ENCODE results near the gene UBE2J1.

DNA sequence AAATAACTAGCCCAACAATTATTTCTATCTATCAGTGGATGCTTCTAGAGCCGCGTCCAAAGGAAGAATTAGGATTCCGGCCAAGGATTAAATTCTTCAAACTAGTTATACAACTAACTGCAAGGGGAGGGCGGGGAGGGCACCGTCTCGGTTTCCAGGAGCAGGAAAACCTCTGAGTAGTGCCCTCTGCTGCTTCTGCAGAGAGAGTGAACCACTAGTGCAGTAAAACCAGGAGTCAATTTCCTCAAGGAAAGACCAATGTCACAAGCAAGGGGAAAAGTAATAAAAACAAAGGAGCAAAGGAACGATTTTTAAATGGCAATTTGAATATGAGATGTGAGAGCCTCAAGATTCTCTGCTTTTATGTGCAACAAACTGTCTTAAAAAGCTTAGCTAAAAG lies 16.5 kb upstream of the UBE2J1 start:
- TF ChIP-seq, protein P1, sequence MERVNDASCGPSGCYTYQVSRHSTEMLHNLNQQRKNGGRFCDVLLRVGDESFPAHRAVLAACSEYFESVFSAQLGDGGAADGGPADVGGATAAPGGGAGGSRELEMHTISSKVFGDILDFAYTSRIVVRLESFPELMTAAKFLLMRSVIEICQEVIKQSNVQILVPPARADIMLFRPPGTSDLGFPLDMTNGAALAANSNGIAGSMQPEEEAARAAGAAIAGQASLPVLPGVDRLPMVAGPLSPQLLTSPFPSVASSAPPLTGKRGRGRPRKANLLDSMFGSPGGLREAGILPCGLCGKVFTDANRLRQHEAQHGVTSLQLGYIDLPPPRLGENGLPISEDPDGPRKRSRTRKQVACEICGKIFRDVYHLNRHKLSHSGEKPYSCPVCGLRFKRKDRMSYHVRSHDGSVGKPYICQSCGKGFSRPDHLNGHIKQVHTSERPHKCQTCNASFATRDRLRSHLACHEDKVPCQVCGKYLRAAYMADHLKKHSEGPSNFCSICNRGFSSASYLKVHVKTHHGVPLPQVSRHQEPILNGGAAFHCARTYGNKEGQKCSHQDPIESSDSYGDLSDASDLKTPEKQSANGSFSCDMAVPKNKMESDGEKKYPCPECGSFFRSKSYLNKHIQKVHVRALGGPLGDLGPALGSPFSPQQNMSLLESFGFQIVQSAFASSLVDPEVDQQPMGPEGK (CRISPR knock-in tag; IDR thresholded peaks at IDR 0.05; ENCODE audit: borderline replicate concordance) = no peak
- TF ChIP-seq ZFP3 (CRISPR knock-in tag; IDR thresholded peaks at IDR 0.05) = no peak
- TF ChIP-seq ESRRG (CRISPR knock-in tag; IDR thresholded peaks at IDR 0.05) = no peak
- no peak for TF ChIP-seq SNAI2 (CRISPR knock-in tag; IDR thresholded peaks at IDR 0.05)
- no peak for TF ChIP-seq TOX (CRISPR knock-in tag; IDR thresholded peaks at IDR 0.05; ENCODE audit: borderline replicate concordance)
- TF ChIP-seq RARB (CRISPR knock-in tag; IDR thresholded peaks at IDR 0.05) = no peak
- TF ChIP-seq ZFP30 (CRISPR knock-in tag; IDR thresholded peaks at IDR 0.05) = no peak
- TF ChIP-seq ZC3H10 (CRISPR knock-in tag; IDR thresholded peaks at IDR 0.05) = no peak
- TF ChIP-seq ISL1 (CRISPR knock-in tag; IDR thresholded peaks at IDR 0.05) = no peak
- TF ChIP-seq ARNTL (CRISPR knock-in tag; IDR thresholded peaks at IDR 0.05; ENCODE audit: borderline replicate concordance, low read depth) = no peak

Measured in SK-N-SH treated with all-trans-retinoic acid at 6 μM for 48 hours (cell line).